Prostate gland (tissue), 2 donors: ENCODE measurements around the gene PCDHB14.

Experiments used
- POLR2A ChIP-seq: fragments of 450-650 bp; IDR thresholded peaks from one replicate; pipeline ENCODE4 v1.6.1; 2016; ENCODE audit warnings: antibody characterized with exemption, mild to moderate bottlenecking
- TF ChIP-seq, protein P1 (sequence below), 4 experiments: fragments of 200-600 bp in 2 of 4; fragments of 450-650 bp in 2 of 4; sonication (generic) in 2 of 4; IDR thresholded peaks; 1 replicate in 3 of 4; 2 replicates in 1 of 4; pipeline ENCODE4 v1.5.1; 2016 to 2019; ENCODE audit warnings: antibody characterized with exemption in 4 of 4, mild to moderate bottlenecking in 2 of 4, moderate library complexity in 2 of 4

DNA sequence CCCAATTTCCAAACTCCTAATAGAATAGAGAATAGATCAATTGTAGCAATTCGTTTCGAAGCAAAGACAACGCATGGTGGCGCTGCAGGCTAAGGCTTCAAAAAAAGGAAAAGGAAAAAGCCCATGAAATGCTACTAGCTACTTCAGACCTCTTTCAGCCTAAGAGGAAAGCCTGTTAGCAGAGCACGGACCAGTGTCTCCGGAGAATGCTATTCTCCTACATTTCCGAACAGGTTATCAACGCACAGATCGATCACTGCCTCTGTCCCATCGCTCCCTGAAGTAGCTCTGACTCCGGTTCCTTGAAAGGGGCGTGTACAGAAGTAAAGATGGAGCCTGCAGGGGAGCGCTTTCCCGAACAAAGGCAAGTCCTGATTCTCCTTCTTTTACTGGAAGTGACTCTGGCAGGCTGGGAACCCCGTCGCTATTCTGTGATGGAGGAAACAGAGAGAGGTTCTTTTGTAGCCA lies 22.1 kb downstream of the PCDHB14 start, which contains the start of gene PCDHB15:
- TF ChIP-seq, protein P1, sequence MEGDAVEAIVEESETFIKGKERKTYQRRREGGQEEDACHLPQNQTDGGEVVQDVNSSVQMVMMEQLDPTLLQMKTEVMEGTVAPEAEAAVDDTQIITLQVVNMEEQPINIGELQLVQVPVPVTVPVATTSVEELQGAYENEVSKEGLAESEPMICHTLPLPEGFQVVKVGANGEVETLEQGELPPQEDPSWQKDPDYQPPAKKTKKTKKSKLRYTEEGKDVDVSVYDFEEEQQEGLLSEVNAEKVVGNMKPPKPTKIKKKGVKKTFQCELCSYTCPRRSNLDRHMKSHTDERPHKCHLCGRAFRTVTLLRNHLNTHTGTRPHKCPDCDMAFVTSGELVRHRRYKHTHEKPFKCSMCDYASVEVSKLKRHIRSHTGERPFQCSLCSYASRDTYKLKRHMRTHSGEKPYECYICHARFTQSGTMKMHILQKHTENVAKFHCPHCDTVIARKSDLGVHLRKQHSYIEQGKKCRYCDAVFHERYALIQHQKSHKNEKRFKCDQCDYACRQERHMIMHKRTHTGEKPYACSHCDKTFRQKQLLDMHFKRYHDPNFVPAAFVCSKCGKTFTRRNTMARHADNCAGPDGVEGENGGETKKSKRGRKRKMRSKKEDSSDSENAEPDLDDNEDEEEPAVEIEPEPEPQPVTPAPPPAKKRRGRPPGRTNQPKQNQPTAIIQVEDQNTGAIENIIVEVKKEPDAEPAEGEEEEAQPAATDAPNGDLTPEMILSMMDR (IDR thresholded peaks at IDR 0.05), result no peak
- TF ChIP-seq POLR2A, result no peak
